ENCODE results near the gene HIGD1C. TPM values are rescaled to one million over a fixed set of nuclear protein-coding genes. Genes with fewer than 3 reads are reported as not detected.

Gene HIGD1C
- total and polyA plus RNA-seq, 2 of the 8 experiments (the other 6 are each of a cell fraction or from before 2014, with no cell fraction given) = not detected

DNA sequence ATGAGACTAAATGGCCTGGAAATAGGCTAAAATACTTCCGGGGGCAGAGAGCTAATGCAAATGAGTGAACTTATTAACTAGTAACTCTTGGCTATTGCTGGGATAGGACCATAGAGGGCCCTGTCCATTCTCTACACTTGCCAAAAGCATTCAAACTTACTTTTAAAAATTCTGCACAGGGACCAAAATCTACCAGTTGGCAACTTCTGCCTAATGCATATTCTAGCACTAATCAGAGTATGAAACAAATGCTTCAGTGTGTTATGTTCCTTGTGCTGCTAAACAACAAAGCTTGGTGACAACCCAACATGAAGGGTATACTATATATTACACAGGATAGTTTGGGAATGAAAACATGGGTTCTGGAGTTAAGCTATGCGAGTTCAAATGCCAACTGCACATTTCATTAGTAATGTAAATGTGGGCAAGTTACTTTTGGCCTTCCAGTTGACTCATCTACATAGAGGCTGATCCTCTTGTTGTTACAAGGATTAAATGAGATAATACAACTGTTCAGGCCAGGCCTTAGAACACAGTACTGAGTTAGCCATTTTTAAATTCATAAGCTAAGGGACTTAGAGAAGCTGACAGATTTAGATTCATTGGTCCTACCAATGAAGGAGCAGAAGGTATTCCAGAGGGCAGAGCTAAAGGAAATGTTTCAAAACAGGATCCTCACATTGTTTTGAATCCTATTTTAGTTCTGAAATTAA, 32.4 kb downstream of the HIGD1C start (continued):
- no peak for TF ChIP-seq TCF12 (IDR thresholded peaks at IDR 0.05; ENCODE audit: low read depth, low read length)

Measured in H1 (cell line).